HL-60/S4 treated with phorbol 12-myristate 13-acetate at 8.2 ng/mL for 4 days and 3 days (cell line): ENCODE measurements around the gene STYK1.
"Not testable (repeated sequence)": the region's sequence is repeated elsewhere in the genome, so short reads cannot be mapped to it uniquely, and the experiment has no call there.

ENCODE experiments used
- in situ Hi-C: fragments of 300-500 bp; cut with MboI; formaldehyde crosslinking; loops from 2 replicates; pipeline ENCODE4 v1.15.0; 2022; ENCODE audit warnings: low sequenced_read_pairs

Gene STYK1

DNA sequence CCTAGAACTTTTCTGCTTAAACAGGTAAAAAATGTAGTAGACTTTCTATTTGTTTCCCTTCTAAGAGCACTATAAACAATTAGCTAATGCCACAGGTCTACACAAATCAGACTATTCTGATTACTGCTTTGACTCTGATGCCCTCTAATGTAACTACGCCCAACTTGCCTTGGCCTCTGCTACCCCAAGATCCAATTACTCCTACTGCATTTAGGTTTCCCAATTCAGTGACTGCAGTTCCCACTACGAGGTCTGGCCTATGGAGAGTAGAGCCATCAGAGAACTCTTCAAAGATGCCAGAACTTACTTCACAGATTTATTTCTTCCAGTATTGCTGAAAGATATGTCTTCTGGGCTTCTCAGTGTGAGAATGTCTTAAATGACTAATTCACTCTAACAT is 15.3 kb upstream of the STYK1 start:
- in situ Hi-C loops = no loop called here

DNA sequence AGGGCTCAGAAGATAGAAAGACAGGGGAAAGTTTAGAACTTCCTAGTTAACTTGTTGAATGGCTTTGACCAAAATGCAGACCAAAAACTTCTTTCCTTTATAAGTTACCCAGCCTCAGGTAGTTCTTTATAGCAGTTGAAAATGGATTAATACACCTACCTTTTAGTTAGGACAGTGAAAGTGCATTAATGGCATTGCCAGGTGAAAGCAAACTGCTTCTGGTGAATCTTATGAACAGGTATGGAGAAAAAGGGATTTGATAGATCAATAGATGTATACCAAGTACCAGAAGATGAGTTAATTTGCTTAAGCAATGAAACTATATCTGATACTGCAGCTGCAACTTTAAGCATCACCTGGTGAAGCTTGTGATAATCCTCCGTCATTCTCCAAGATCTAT is 14.2 kb upstream of the STYK1 start:
- in situ Hi-C loops = no loop called here

DNA sequence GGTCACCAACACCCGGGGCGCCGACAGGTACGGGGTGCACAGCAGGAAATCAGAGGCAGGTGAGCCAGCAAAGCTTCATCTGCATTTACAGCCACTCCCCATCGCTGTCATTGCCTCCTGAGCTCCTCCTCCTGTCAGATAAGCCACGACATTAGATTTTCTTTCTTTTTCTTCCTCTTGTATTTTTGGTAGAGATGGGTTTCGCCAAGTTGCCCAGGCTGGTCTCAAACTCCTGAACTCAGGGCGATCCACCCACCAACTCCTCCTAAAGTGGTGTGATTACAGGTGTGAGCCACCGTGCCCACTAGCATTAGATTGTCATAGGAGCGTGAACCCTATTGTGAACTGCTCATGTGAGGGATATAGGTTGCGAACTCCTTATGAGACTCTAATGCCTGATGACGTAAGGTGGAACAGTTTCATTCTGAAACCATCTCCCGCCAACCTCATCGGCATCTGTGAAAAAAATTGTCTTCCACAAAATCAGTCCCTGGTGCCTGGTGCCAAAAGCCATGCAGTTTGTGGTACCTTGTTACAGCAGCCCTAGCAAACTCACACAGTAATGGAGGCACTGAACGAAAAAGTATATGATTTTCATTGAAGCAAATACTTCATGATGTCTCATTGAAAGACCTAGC is 1.5 kb downstream of the STYK1 start:
- in situ Hi-C loops = no loop called here

GRCh38 chr12:10669533-10669932 is 4.3 kb downstream of the STYK1 start:
- in situ Hi-C loops = no loop called here

DNA sequence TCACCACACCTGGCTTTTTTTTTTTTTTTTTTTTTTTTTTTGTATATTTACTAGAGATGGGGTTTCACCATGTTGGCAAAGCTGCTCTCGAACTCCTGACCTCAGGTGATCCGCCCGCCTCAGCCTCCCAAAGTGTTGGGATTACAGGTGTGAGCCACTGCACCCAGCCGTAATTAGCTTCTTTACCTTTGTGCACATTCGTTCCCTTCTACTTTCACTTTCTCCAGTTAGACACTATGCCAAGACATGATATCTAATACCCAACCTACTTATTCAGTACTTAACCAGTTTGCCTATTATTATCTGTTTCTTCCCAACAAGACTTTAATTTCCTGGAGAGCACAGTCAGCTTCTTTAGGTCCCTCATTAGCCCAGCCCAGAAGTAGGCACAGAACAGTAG is 5.3 kb downstream of the STYK1 start:
- in situ Hi-C loops = no loop called here

DNA sequence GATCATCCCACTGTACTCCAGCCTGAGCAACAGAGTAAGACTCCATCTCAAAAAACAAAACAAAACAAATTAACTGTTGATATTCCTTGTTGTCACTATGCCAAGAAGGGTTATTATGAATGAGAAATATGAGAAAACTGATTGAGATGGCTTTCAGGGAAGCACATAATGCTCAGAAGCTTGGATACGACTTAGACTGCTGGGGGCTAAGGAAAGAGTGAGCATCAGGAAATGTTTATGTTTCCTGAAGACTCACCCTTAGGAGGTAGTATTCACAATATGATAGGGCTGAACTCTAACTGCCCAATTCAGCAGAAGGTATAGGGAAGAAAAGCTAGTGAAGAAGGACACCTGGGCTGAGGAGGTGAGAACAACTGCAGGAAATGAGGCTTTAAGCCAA is 6.3 kb downstream of the STYK1 start:
- in situ Hi-C loops = no loop called here

DNA sequence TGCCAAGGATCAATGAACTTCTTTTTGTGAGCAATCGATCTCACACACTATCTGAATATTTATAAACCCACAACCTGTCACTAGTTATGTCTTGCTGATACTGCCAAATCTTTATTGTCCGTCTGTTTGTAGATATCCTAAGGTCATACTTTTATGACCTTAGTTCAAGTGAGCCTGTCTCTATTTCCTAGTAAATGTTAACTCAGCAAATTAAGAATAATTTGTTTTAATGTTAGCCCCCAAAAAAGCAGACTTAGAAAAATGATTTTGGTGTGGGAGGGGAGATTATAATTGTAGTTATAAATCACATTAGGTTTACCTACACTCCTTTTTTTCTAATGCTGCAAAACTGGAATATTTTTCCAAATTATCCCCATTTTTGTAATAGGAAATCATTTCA is 9.4 kb downstream of the STYK1 start:
- in situ Hi-C loops = no loop called here

DNA sequence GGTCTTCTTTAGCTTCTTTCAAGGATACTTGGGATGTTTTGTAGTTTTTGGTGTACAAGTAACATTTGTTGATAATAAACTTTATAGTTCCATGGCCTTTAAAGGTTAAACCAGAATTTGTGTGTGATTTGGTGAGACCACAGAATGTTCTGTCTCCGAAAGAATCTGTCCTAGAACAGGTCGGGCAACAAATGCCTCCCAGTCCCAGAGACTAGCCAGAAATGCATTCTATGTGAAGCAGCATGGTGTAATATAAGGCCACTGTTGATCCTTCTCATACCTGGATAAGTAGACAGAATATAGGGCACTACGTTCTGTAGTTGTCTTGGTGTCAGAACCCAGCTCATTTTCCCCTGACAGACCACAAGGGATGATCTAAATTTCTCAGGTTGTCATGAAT is 10.0 kb downstream of the STYK1 start:
- in situ Hi-C loops = no loop called here

GRCh38 chr12:10661338-10661737 is 12.5 kb downstream of the STYK1 start:
- in situ Hi-C loops = no loop called here

- in situ Hi-C loops = no loop called here
Measured at GRCh38 chr12:10654003-10654402, 19.8 kb downstream of the STYK1 start.

GRCh38 chr12:10652192-10652591 is 21.7 kb downstream of the STYK1 start:
- in situ Hi-C loops = no loop called here

DNA sequence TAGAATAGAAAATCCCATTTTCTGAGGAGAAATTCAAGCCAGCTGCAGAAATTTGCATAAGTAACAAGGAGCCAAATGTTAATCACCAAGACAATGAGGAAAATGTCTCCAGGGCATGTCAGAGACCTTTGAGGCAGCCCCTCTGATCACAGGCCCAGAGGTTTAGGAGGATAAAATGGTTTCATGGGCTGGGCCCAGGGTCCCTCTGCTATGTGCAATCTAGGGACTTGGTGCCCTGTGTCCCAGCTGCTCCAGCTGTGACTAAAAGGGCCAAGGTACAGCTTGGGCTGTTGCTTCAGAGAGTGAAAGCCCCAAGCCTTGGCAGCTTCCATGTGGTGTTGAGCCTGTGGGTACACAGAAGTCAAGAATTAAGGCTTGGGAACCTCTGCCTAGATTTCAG is 27.3 kb downstream of the STYK1 start:
- in situ Hi-C loops = not testable (repeated sequence)

- in situ Hi-C loops = no loop called here
Measured at GRCh38 chr12:10645910-10646309, 27.9 kb downstream of the STYK1 start.

GRCh38 chr12:10641735-10642500 is 31.9 kb downstream of the STYK1 start:
- in situ Hi-C loops = no loop called here

DNA sequence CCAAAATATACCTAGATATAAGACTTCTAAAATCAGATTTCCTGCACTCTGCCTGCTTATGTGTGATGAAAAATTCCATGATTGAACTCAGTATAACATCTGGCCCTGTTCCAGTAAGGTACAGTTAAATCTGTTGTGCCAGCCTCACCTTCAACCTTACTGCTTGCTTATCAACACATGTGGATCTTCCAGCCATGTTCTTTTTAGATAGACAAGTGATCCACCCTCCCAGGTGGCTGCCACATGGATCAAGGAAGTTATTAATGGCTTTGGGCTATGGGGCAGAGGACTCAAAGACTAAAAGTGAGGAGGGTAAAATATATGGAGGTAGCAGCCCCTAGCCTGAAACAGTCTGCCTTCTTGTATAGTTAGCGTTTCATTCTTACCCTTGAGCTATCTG is 35.1 kb downstream of the STYK1 start:
- in situ Hi-C loops = no loop called here

GRCh38 chr12:10636611-10637010 is 37.2 kb downstream of the STYK1 start:
- in situ Hi-C loops = no loop called here

GRCh38 chr12:10636124-10636523 is 37.7 kb downstream of the STYK1 start:
- in situ Hi-C loops = no loop called here

DNA sequence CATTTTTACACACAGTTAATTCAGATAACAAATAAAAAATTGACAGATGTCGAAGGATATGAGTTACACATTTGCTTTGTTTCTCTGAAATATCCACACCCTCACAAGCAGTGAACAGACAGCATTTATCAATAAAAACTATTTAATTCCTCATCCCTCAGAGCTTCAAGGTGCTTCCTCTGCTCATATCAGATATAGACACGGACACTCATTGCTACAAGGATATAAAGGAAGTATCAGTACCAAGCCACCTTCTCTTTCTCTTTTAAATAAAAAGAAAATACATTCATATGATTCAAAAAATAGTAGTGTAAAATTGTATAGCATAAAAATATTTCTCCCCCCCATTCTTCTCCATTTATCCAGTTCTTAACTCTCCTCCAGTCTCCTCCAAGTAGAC is 38.5 kb downstream of the STYK1 start:
- in situ Hi-C loops = no loop called here

GRCh38 chr12:10634427-10634826 is 39.4 kb downstream of the STYK1 start:
- in situ Hi-C loops = no loop called here

GRCh38 chr12:10633541-10633940 is 40.3 kb downstream of the STYK1 start:
- in situ Hi-C loops = no loop called here

DNA sequence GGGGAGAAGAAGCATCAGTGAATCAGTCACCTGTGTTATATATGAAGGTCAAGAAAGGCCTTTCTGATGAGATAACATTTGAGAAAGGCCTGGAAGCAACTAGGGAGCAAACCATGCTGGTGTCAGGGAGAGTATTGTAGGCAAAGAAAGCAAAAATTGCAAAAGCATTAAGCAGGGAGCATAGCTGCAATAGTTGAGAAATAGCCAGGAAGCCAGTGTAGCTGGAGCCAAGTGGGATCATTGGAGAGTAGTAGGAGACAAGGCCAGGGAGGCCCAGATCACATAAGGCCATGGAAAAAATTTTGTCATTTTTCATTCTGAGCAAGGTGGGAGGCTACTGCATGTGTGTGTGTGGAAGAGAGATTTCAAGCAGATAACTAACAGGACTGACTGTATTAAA is 41.6 kb downstream of the STYK1 start:
- in situ Hi-C loops = no loop called here

- in situ Hi-C loops = no loop called here
Measured at GRCh38 chr12:10624605-10625004, 49.2 kb downstream of the STYK1 start.

- in situ Hi-C loops = no loop called here
Measured at GRCh38 chr12:10623131-10623530, 50.7 kb downstream of the STYK1 start.
